HG02610 (cell line): Measurements from ENCODE around the gene ANGPTL7.
"Not testable (repeated sequence)": the region's sequence is repeated elsewhere in the genome, so short reads cannot be mapped to it uniquely, and the experiment has no call there.

Experiments
- ATAC-seq: cut with Tn5 transposase; IDR thresholded peaks from one replicate; pipeline ENCODE4 v1.9.1; 2021; ENCODE audit warnings: mild to moderate bottlenecking, moderate library complexity; ENCODE audit not compliant: unreplicated experiment

ANGPTL7 gene, protein sequence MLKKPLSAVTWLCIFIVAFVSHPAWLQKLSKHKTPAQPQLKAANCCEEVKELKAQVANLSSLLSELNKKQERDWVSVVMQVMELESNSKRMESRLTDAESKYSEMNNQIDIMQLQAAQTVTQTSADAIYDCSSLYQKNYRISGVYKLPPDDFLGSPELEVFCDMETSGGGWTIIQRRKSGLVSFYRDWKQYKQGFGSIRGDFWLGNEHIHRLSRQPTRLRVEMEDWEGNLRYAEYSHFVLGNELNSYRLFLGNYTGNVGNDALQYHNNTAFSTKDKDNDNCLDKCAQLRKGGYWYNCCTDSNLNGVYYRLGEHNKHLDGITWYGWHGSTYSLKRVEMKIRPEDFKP

DNA sequence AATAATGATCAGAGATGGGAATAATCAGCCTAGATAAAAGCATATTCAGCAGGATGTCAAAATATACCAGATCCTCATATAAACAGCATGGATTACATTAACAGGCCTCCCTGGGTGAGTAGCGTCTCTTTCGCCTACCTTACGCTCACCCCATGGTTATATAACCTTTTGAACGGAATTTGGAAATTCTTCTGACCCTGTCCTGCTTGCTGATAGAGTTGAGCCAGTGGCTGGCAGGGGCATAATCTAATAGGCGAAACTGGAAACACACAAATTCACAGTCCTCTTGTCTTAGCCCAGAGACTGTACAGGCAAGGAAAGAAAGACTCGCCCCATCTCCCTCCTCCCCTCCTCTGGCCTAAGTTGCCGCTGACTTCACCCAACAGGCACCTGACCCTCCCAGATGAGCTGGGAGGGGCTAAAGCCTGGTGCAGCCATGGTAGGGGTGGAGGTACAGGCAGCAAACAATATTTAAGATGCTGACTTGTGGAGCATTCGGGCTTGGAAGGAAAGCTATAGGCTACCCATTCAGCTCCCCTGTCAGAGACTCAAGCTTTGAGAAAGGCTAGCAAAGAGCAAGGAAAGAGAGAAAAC lies at the start of gene ANGPTL7:
ANGPTL7 (plus strand) TSS at position 498 of the 594 bp plus-strand sequence. CDS start 225 bp downstream, outside the sequence.
- no peak for ATAC-seq

DNA sequence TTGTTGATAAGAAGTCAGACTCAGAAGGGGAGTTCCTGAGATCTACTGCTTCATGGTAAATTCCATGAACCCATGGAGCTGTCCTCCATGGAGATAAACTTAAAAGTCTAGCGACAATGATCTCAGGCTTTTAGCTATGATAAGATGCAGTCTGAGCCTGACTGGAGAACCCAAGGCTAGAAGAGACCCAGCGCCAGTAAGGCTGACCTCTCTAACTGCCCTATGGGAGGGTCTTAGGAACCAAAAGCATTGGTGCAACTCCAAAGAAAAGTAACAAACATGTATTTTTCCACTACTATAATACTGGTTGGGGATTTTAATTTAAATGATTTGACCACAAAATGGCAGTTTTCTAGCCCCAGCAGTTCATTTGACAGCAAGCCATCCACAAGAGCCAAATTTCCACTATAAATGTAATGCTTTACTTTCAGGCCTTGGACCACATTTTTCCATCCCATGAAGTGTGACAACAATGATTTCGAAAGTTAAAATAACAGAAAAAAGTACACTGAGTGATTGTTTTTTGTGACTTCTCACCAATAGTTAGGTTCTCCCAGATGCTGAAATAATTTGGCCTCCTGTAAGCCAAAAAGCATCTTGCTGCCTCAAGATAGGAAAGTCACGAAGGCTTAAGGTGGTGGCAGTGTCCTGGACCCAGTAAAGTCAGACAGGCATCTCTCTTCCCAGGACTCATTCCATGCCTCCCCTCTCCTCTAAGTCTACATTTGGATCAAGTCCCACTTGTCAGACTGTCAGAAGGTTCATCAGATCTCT lies 46.4 kb upstream of the ANGPTL7 start:
- ATAC-seq: no peak

DNA sequence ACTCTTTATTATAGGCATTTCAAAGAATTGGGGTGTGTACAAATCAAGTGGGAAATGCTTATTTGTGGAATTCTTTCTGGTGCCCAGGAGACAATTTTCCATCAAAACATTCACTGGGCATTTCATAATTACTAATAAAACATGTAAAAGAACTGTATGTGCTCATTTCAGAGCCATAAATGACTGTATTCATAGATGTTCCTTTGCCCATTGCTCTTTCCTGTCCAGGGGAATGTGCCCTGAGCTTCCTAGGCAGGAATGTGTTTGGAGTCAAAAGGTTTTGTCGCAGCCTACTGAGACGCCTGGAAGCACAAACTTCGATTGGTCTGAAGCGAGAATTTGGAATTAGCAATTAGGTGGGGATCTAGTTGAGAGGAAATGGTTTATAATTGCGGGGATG lies 45.8 kb upstream of the ANGPTL7 start:
- no peak for ATAC-seq

DNA sequence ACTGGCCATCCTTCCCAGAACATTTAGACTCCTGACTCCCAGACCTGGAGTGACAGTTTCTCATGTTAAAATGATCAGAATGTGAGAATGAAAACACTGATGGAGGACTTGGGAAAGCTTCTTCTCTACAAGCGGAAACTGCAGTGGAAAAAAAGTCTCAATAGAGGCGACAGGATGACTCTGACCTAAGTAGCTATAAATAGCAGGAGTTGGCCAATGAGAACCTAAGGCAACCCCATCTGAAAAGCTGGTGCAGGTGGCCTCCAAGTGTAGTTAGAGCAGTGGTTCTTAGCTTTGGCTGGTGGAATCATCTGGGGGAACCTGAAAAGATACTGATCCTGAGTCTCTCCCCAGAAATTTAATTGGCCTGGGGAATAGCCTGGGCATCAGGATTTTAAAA lies 45.2 kb upstream of the ANGPTL7 start:
- ATAC-seq: no peak

DNA sequence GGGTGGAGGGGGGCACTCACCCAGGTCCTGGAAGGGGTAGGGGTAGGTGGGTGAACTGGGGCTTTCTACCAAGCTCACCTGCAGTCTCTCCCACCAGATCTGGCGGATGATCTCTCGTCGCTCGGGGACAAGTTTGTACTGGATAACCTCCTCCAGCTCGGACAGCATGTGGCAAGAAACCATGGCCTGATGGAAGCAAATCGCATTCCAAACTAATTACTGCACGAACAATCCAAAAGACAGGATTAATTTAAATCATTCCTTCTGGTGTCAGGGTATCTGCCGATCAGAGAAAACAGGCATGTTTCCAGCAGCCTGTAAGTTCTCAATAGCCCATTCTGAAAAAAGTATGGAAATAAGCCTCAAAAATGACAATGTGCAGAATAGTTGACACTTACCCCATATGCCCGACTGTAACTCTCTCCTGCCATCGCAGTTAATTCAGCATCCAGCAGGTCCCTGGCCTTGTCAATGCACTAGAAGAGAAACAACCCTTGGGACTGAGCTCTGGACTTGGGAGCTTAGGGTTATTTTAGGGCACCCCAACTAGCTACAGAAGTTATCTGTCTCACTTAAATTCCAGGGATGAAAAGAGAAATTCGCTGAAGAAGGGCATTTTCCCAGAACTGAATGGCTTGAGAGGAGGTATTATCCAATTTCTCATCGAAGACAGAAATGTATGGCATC lies 44.4 kb upstream of the ANGPTL7 start:
- ATAC-seq: no peak

DNA sequence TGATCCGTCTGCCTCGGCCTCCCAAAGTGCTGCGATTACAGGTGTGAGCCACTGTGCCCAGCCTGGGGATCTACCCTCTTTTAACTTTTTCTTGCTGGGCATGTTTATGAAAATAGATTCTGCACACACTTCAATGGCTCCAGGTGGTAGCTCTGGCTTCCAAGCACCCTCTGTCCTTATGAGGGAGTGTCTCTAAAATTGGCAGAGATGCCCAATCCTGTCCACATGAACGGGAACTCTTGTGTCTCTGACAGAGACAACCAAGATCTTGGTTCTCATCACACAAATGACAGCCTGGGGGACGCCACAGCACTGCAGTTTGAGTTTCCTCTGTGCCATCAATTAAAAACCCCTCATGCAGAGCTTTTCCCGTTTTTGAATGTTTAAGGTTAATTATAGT lies 43.4 kb upstream of the ANGPTL7 start:
- ATAC-seq: no peak

DNA sequence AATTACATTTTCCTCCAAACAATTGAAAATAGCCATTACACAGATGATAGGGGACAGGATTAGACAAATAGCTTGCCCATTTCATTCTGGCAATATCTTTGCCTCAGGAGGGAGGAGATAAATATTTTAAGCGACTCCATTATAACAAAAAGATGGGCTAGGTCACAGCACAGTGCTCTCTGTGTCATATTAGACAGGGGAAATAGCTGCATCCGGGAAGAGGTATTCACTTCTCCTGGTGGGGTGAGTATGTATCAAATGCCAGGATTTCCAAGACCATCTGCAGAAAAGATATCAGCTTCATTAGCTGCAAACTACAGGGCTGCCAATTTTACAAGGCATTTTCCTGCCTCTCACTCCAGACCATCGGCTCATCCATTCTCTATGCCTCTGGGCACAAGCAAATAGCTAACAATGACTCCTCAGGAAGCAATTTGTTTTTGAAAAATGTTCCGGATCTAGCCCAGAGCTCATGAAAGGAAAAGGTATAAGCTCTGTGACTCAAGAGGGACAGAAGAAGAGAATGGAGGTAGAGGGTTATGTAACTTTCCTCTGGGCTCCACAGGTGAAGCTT lies 41.9 kb upstream of the ANGPTL7 start:
- ATAC-seq: no peak

DNA sequence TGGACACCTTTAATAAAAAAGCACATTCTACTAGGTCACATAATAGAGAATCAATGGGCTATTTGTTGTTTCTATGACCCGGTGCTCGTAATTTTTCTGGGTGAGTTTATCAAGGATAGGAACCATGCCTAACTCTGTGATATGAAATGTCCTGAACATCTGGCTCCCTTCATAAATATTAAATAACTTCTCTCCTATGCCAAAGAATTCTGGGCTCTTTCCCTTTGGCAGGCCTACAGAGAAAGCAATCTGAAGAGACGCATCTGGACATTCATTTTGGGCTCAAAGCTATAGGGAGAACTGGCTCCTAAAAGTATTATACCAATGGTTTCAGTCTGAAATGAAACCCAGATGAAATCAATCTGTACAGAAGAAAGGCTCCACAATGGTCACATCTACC lies 38.8 kb upstream of the ANGPTL7 start:
- no peak for ATAC-seq

DNA sequence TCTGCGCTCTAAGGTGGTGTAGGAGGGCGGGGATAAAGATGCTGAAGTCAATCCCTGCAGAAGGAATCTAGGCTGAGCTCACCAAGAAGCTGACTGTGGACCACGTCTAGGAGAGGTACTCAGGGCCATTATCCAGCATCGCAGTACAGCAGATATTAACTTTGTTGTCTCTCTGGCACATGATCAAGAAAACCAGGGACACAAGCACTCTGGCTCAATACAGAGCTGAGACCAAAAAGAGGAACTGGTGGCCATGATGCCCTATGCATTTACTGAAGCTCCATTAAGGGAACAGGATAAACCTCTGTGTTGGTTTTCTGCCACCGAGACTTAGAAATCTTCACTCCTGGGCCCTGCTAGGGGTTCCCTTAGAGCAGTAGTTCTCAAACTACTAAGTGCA lies 38.0 kb upstream of the ANGPTL7 start:
- no peak for ATAC-seq

DNA sequence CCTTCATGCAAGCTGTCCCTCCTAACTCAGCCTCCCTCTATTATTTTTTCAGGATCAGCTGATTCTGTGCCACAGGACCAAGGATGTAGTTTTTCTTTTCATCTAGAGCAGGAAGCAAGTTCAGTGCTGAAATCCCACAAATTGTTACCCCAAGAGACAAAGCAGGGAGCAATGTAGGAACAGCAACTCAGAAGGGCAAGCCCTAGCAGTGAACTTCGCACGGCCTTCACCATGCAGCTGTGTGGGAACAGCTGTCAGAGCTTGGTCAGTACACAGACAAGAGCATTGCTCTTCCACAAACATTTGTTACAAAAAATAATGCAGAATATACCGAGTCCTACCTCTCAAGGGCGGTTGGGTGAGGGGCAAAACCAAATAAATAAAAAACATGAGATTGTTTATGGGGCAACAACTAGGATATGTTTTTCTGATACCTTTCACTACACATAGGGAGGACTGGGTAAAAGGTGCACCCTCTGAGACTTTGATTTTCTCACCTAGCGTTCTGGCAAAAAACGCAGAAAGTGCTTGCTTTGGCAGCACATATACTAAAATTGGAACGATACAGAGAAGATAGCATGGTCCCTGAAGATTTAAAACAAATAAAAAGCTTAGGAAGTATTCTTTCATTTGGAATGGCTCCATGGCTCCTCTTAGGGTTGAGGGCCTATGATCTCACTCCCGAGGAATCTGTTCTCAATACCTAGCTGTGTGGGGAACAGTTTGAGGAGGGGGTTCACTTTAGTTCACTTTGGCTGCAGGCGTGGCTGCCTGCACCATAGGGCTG lies 37.1 kb upstream of the ANGPTL7 start:
- no peak for ATAC-seq

DNA sequence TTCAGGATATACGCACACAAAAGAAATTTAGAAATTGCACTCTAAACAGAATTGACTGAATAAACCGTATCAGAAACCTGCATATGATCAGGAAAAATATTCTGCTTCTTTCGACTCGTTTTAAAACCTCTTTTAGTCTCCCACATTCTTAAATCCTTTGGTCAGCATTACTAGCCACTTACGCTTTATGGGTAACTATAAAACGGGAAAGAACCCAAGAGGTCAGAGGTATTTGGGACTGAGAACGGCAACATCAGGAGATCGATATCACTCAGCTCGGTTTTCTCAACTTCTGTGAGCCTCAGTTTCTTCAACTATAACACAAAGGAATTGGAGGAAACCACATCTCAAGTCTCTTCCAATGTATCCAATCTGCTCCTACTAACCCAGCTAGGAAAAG lies 36.4 kb upstream of the ANGPTL7 start:
- no peak for ATAC-seq

DNA sequence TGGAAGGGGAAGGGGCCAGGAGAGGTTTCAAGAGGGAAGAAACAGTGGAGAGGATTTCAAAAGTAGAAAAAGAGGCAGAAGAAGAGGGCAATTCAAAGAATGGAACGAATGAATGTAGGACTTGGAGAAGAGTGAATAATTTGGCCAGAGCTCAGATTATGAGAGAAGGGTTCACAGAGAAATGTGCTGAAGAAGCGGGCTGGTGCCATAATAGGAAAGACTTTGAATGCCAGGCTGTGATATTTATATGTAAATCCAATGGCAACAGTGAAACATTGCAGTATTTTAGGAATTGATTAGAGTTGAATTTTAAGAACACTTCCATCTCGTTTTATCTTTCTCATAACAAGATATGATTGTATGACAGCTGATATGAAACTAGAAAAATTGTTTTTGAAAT lies 36.0 kb upstream of the ANGPTL7 start:
- ATAC-seq: no peak

DNA sequence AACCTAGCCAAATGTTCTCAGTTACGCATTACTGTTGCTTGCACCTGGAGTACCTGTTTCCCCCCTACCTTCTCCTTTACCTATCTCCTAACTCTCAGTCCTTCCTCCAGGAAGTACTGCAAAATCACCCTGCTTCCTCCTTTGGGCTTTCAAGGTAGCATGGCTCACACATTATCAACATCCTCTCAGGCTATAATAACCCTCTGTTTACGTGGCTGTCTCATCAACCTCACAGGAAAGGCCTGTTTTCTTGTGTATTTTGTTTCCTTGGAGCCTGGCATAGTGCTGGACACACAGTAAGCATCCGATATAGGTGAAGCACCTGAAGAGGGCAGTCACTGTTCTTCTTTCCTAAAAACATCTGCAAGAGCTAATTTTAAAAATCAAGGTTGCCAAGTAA lies 32.7 kb upstream of the ANGPTL7 start:
- no peak for ATAC-seq

DNA sequence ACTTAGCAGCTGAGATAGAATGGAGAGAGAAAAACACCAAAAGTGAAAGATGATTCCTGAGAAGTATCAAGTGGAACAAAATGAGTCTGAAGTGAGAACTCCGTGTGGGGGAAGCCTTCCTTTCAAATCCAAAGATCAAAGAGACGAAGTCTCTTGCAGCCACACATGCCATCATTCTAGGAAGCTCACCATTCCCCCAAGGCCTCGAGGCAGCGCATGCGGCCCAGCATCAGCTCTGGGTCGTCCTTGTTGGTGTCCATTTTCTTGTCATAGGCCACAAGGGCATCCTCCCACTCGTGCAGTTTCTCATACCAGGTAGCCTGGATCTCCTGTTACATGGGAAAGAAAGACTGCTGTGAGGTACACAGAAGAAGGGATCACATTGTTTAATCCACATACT lies 32.2 kb upstream of the ANGPTL7 start:
- no peak for ATAC-seq

DNA sequence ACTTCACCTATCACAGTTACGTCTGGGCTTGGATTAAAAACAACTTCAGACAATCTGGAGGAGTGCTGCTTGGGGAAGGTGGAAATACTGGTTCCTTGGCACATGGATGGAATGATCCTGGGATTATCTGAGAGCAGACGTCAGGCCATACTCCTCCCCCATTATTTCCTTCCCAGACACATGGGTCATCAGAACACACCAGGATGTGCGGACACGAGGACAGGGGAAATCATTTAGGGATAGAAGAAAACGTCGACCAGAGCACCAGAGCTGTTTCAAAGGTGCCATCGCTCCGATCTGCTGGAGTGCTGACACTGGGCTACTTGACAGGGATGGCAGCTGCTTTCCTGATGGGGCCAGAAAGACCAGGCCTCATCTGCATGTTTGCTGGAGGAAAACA lies 31.8 kb upstream of the ANGPTL7 start:
- no peak for ATAC-seq

DNA sequence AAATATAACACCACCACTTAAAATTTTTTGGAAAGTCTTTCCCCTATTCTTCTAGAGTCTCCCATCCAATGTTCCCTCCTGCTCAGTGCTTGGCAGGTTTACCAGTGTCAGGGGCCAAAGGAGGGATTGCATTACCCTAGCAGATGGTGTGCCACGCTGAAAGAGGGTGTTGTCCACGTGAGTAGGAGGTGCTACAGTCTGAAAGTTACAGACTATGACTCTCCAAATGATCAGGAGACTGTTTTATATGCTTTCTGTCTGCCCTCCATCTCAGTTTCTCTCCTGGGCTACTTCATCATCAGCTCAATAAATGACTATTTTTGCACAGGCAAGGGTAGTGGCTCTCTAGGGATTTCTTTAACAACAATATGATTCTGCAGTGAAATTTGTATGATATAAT lies 31.3 kb upstream of the ANGPTL7 start:
- no peak for ATAC-seq

DNA sequence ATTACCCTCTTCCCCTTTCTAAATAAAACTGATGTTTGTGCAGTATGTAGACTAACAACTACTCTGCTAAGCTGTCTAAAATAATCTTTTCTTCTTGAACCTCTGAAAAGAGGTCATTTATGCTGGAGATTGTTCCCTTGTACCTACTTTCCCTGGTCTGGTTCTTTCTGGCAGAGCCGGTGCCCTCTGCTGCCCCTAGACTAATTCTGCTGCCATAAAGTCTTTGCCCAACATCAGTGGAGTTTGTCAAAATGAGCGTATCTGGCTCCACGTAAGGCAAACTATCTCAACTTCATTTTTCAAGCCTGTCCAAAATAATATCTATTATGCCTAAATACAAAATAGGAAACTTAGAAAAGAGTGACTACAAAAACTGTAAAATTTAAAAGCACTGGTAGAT lies 30.9 kb upstream of the ANGPTL7 start:
- no peak for ATAC-seq

DNA sequence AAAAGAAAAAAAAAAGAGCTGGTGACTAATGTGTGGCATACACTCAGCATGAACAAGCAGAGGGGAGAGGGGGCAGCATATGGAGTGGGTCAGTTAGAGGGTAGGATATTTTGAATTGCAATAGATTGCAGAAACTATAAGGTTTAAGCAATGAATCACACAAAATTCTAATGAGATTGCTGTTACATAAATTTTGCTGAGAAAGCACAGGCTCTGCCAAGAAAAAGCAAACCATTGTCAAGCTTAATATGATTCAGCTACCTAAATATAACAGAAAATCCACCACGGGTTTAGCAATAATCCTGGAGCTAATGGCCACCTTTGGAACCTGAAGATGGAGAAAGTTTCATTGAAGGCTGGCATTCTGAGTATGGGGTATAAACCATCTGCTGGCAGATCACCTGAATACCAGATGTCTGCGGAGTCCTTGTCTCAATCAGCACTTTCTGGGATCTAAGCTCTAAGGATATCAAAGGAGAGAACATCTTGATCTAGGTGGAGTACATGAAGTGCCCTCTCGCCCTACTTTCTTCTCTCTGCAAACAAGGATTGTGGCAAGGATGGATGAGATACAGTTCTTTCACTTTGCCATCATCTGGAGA lies 30.3 kb upstream of the ANGPTL7 start:
- no peak for ATAC-seq

DNA sequence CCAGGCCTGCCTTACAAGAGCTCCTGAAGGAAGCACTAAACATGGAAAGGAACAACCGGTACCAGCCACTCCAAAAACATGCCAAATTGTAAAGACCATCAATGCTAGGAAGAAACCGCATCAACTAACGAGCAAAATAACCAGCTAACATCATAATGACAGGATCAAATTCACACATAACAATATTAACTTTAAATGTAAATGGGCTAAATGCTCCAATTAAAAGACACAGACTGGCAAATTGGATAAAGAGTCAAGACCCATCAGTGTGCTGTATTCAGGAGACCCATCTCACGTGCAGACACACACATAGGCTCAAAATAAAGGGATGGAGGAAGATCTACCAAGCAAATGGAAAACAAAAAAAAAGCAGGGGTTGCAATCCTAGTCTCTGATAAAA lies 26.4 kb upstream of the ANGPTL7 start:
- not testable (repeated sequence) for ATAC-seq

DNA sequence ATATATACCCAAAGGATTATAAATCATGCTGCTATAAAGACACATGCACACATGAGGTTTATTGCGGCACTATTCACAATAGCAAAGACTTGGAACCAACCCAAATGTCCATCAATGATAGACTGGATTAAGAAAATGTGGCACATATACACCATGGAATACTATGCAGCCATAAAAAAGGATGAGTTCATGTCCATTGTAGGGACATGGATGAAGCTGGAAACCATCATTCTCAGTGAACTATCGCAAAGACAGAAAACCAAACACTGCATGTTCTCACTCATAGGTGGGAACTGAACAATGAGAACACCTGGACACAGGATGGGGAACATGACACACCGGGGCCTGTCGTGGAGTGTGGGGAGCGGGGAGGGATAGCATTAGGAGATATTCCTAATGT lies 22.4 kb upstream of the ANGPTL7 start:
- ATAC-seq: not testable (repeated sequence)
